Activated CD4-positive, alpha-beta T cell treated with anti-CD3 and anti-CD28 coated beads, Interleukin-2, Interleukin-6, amounts not matched to agents 100 ng/mL and 50 ng/mL, durations not matched to agents 16 hours and 8 hours (primary cell): Measurements from ENCODE around the gene ZFC3H1.
"Not testable (repeated sequence)": the region's sequence is repeated elsewhere in the genome, so short reads cannot be mapped to it uniquely, and the experiment has no call there.

Experiments used
- DNase-seq: peaks from one replicate; pipeline ENCODE4 v3.0.0-alpha.2; 2020

The ZFC3H1 gene

DNA sequence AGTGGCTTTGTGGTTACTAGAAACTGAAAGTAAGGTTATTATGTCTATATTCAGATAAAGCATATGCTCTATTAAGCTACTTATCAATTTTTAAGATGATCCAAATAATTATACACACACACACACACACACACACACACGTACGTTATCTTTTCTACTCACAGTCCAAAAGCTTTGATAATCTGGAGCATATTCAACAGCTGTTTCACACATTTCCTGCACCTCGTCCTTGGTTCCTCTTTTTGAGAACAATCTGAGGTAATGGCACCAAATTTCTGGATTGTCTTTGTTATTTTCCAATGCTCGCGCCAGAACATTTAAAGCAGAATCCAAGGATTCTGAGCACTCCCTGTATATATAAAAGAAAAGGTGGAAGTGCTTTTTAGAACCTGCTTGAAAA lies 37.5 kb downstream of the ZFC3H1 start:
- no peak for DNase-seq

DNA sequence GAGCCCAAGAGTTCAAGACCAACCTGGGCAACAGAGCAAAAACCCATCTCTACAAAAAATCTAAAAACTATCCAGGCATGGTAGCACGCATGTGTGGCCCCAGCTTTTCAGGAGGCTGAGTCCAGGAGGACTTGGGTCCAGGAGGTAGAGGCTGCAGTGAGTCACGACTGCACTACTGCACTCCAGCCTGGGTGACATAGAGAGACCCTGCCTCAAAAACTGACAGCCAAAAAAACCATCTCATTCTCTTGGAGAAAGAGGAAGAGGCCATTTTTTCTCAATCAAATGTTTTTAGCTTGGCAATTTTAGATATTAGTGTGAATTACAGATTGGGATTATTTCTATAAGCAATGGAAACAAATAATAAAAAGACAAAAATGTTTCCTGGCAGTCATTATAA lies 38.2 kb downstream of the ZFC3H1 start:
- DNase-seq = no peak

DNA sequence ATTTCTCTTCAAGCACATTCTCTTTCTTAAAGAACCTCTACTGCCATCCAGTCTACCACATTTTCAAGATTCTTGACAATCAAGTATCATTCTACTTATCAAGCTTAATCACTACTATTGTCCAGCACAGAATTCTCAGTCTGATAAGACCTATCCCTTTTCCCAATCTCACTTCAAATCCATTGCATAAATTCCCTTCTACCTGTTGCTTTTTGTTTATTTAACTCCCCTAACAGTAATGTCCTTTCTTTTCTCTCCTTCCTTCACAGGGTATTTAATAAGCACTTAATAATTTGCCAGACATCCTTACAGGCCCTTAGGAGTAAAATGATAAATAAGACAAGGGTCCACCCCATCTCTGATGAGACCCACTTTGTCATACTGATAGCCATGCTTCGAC lies 41.7 kb downstream of the ZFC3H1 start:
- no peak for DNase-seq

DNA sequence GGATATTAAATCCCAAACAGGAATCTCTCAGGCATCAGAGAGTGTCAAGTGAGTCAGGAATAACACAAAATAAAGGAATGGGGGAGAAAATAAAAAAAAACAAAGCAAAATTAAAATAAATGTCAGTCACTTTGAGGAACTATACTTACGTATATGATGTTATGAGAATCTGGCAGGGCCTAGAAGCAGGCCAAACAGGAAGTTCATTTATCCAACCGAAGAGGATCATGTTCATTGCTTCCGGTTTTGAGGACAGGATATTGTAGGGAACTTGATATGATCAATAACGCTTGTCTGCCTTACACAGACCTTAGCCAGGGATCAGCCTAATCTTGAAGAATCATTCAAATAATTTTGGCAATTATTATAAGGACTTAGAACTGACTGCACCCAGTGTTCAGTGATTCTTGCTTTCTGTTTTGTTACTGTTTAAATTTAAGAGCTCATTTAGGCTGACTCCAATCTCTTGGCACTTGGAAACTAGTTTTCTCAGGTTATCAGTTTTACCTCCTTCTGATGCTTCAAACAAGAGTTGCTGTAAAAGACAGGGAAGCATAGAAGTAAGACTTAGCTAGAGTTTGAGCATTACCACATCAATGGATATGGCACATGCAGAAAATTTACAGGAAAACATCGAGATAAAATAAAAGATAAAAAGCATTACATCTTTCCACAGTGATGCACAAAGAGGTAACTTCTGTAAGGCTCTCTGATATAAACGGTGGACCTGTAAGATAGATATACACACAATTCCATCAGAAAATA lies 53.4 kb downstream of the ZFC3H1 start:
- DNase-seq = no peak

DNA sequence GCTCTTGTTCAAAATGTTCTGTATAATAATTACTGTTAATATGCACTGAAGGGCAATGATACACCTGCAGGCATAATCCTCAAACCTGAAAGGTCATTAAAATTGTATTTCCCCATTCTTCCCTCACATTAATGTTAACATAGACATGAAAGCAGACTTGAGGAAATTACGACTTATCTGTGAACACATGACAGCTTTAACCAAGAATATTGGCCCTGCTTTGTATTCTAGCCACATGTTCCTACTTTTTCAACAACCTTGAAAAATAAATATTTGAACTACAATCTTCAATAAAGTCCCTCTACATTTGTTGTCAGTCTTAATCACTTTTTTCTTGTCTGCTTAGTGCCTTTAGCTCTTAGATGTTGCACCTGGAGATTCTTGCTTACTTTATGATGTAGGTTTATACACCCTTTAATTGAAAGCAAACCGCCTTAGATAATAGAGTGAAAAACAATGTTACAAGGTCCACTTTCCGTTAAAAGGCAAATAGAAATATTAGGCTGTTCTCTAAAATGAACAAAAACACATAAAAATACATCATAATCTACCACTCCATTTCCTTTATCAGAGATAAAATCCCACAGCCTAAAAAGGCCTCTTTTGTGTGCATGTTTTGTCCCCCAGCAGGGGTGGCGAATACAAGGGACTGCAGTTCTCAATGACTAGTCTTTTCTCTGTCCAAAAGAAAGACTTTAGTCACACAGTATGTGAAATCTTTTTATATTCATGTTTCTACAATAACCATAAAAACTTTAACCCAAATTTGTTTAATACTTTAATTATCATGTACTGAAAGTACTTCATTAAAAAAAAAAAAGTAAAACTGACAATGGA lies 55.9 kb downstream of the ZFC3H1 start:
- no peak for DNase-seq

DNA sequence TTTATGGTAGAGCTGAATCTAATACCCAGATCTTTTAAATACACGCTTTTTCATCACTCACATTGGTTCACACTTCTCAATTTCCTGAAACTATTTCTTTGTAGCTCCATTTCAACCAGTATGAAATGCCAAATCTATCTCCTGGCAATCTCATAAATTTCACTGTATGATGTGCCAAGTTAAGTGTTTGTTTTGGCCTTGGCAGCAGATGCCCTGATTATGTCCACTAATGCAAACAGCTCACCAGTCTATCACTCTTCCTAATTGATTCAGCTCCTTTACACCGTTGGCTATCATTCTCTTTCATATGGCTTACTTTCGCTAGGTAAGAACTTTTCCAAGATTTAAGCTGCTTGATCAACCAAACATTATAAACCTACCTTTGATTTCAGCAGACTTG lies 58.6 kb downstream of the ZFC3H1 start:
- no peak for DNase-seq

DNA sequence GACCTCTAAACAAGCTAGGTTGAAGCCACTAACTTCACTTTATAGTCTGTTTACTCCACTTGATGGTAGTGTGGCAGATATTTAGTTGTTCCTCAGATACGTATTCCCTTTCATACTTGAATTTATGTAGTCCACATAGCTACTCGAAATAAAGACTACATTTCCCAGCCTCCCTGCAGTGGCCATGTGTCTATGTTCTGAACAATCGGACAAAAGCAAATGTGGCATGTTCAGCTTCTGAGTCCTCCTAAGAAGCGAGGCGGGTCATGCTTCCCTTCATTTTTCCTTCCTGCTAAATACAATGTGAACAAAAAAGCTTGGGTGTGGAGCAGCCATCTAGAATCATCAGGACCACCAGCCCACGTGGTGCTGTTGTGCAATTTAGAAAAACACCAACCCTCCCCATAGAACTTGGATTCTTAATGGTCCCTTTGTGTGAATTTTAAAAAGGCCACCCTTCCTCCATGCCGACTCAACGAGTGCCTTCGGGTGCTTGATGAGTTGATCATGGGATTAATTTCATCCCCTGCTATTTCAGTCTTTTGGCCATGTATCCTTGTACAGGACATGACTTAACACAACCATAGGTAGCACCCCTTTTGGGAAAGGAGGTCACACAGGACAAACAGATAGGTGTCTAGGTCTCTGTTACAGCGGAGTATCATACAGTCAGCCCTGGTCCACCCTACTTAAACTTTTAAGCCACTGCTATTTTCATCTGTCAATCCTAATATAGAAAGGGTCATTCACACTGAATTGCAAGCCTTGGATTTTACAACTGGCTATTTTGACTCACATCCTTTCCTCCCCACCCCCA lies 60.7 kb downstream of the ZFC3H1 start:
- DNase-seq = no peak

DNA sequence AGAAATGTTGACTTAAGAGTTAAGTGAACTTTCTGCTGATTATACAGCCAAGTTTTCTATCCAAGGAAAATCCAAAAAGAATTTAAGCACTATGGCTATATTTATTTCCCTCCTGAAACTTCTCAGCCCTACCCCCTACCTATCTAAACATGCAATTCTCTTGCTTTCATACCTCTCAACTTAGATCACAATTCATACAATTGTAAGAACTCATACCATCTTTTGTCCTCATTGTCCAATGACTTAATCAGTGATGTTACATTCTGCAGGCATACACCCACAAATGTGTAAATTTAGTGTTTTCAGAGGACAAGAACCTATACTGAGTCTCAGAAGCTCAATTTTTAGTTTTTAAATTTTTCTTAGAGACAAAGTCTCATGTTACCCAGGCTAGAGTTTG lies 62.1 kb downstream of the ZFC3H1 start:
- no peak for DNase-seq

DNA sequence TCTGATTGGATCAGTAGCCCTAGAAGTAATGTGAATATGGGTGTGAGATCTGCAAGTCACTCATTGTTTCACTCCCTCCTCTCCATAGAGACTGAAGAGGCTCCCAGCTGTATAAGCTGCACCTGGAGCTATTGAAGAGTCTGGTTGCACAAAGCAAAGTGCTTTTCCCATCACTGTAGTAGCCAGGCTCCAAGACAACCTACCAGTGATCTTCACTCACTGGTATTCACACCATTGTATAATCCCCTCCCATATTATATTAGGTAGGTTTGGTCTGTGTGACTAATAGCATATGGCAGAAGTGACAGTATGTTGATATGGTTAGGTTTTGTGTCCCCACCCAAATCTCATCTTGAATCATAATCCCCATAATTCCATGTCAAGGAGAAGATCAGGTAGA lies 64.4 kb downstream of the ZFC3H1 start:
- no peak for DNase-seq

DNA sequence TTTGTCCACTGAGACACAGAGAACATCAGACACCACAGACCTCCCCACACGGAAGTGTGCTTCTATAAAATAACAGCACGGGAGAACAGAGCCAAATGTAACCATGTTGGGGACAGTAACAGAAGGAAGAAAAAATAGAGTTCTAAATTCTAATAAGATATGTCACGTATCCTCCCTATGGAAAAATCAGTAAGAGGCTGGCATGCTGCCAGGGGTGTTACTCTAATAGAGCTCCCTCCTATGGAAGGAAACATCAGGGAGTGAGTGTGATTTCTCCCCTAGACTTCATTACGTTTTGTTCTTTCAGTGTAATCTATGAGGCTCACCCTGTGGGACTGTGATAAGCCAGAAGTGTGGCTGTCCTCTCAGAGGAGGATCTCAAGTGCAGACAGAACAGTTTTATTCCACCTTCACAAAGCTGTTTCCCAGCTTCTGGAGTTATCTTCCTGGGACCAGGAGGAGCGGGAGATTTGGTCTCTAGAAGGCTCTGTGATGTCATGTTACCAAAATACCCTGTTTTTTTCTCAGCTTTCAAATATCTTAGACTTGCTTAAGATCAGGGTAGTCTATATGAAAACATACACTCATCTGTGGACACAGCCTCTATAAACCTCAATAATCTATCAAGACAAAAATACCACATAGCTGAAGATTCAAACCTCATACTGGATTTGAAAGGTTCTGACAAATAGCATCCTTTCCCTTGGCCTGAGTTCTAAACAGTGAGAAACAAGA lies 69.3 kb downstream of the ZFC3H1 start:
- DNase-seq = no peak

DNA sequence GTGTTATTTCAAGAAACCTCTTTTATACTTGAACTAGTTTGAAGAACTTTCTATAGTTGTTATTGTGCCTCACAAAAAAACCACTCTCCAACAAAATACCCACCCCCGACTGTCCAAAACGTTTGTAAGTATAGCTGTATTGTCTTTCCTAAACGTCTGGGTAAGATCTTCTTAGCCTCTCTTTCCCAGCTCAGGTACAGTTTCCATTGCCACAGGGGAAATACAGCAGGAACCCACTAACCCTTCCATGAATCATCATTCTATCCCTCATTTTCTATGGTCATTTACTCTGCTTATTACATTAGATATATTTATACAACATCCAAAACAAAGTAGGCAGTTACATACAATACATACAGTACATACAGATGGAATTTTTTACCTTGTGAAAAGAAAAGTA lies 70.8 kb downstream of the ZFC3H1 start:
- DNase-seq = no peak

DNA sequence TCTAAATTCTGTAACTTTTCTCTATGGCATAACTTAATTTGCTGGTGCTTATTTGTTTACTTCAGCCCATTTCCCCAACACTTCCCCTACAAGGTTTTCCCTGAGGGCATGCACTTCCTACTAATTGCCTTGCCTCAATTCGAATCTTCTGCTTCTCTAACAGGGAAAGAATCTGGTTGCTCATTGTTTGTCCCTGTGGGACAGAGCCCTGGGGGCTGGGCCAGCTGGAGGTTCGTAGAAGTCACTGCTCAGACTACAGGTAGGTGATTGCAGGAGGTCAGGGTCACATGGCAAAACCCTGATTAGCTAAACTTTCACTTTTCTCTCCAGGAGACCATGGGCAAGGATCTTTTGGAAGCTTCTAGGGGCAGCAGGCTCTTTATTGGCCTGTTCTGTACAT lies 72.0 kb downstream of the ZFC3H1 start:
- DNase-seq = no peak

DNA sequence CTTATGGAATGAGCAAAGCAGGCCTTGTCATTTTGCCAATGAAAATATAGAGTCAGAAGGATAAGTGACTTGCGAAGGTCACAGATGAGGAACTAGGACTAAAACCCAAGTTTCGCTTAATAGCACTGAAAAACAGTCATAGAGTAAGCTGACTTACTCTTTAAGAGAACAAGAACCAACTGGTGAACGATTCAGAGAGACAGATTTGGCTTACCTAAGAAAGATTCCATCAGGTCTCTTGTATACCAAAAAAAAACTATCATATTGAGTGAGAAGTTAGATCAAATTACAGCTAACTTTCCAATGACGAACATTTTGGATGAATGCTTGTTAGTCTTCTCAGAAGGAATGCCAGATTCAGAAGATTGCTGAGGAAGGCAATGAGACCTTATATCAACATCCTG lies 74.2 kb downstream of the ZFC3H1 start:
- no peak for DNase-seq

DNA sequence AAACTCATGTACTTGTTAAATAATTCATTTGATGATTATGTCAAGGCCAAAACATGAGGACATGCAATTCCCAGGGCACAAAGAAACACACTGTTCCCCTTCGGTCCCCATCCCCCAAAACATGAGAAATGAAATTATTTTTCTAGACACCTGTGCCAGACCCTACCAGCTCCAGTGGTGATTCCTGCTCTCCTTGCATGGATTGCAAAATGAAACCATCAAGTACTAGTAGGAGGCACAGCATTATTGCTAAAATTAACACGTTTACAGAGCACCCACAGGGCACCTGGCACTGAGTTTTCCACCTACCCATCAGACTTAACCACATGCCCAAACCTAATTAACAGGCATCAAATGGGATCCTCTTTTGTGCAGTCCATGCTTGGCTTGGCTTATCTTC lies 76.6 kb downstream of the ZFC3H1 start:
- no peak for DNase-seq

DNA sequence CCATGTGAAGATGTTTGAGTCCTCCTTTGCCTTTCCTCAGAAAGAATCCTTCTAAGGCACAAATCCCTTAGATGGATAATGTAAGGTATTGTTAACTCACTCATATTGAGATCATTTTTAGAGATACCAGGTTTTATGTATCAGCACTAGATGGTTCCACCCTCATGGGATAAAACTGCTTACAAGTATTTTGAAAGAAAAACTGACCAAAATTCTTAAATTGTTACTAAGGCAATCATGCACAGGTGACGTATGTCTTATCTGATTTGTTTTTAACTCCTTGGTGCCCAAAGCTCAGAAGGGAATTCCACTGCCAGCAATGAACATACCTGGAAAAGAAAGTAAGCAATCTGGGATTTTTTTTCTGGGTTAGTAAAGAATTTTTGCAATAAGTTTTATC lies 78.4 kb downstream of the ZFC3H1 start:
- no peak for DNase-seq

DNA sequence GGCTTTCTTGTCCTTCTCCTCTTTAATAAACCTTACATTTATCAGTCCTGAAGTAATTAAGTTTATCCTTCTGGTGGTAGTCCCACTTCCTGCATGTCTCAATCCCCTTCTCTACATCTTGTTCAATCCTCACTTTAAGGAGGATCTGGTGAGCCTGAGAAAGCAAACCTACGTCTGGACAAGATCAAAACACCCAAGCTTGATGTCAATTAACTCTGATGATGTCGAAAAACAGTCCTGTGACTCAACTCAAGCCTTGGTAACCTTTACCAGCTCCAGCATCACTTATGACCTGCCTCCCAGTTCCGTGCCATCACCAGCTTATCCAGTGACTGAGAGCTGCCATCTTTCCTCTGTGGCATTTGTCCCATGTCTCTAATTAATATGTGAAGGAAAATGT lies 79.3 kb downstream of the ZFC3H1 start:
- no peak for DNase-seq

DNA sequence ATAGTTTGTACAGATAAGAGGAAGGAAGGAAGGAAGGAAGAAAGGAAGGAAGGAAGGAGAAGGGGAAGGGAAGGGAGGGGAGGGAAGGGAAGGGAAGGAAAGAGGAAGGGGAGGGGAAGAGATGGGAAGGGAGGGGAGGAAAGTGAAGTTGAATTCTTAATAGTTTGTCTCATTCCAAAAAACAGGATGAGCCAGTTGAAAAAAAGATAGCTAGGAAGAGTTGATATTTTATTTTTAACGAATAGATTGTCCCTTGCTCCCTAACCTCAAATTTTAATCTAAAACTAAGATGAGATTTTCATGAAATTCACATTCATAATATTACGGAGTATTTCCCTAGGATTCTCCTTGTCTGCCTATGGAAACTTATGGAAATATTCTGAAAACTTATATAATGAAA lies 80.7 kb downstream of the ZFC3H1 start:
- no peak for DNase-seq

DNA sequence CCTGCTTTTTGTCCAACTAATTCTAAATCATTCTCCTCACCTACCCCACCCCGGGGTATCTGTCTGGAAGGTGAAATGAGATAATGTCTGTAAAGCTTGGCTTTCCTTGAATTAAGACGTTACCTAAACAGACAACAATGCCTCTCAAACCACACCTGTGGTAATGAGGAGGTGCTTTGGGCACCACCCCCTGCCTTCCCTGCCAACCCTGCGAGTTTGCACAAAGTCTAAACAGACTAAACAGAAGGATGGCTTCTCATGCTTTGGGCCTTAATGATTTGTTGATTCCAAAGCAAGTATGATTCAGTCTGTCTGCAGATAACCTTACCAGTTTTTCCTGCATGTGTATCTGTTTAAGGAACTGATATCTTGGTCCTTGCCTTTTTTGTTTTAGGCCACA lies 82.4 kb downstream of the ZFC3H1 start:
- DNase-seq = no peak

DNA sequence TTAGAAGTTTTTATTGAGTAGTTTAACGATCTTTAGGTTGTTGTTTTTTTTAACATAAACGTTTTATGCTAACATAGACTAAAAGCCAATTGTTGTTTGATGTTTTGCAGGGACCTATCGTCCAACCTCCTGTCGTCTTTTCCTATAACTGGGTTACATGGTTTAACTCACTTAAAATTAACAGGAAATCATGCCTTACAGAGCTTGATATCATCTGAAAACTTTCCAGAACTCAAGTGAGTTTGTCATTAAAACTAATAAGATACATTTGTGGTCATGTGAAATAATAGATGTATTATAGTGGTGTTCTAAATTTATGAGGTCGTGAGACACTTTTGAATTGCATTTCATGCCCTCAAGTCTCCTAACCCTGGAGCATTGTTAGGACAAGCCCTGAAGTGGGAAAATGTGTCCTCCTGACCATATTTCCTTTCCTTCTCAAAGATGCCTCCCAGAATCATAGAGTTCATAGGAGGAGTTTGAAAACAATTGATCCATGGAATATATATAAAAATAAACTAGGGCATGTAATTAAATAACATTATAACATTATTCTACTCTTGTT lies 84.9 kb downstream of the ZFC3H1 start:
- DNase-seq = no peak

DNA sequence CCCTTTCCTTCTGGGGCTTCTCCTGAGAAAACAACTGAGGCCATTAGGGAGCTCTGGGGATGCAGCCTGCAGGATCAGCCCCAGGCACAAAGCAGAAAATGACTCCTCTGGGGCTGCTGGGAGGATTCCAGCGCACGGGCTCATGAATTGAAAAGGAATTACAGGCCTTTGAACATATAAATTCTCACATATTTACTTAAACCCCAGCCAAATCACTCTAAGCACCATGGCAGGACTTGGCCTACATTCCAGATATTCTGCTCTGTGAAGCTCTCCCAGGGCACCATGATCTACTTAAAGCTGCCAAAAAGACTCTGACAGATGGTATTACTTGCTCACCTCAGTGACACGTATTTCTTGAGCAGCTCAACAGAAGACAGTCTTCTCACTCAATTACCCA lies 87.2 kb downstream of the ZFC3H1 start:
- no peak for DNase-seq

DNA sequence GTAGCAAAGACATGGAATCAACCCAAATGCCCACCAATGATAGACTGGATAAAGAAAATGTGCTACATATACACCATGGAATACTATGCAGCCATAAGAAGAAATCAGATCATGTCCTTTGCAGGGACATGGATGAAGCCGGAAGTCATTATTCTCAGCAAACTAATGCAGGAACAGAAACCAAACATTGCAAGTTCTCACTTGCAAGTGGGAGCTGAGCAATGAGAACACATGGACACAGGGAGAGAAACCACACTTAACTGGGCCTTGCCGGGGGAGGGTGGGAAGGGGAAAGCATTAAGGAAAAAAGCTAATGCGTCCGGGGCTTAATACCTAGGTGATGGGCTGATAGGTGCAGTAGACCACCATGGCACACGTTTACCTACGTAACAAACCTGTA lies 93.8 kb downstream of the ZFC3H1 start:
- DNase-seq = not testable (repeated sequence)

DNA sequence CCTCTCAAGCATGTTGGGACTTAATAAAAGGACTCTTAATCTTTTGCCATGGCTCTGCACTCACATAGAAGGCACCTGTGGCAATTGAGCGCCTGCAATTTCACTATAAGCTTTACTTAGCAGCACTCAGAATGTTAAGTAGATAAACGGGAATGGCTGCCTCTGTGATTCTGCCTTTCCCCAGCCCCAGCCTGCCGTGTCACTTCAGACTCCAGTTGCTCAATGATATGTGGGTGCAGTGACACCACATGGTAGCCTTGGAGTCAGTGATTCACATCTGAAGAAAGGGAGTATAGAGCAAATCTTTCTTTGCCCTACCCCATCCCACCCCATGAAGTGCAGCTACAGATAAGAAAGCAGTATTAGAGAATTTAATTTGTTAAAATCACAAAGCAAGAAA lies 96.1 kb downstream of the ZFC3H1 start:
- DNase-seq = no peak

DNA sequence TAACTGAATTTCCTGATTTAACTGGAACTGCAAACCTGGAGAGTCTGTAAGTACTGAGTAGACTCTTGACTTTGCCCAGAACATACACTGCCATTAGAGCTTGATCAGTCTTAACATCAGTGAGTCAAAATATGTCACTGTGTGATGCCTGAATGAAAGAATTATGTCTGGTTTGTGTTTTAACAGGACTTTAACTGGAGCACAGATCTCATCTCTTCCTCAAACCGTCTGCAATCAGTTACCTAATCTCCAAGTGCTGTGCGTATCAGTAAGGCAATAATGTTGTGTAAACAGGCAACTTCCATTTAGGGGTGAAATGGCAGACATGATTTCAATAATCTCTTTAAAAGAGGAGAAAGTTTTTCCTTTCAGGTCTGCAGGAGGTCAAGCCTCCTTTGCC lies 97.0 kb downstream of the ZFC3H1 start:
- no peak for DNase-seq
